LNCAP (cell line): Measurements from ENCODE around the gene KCTD5.

Experiments
- CTCF ChIP-seq: fragments of 450-650 bp; IDR thresholded peaks from 2 replicates; pipeline ENCODE4 v1.5.1; 2017; ENCODE audit warnings: mild to moderate bottlenecking

The KCTD5 gene

DNA sequence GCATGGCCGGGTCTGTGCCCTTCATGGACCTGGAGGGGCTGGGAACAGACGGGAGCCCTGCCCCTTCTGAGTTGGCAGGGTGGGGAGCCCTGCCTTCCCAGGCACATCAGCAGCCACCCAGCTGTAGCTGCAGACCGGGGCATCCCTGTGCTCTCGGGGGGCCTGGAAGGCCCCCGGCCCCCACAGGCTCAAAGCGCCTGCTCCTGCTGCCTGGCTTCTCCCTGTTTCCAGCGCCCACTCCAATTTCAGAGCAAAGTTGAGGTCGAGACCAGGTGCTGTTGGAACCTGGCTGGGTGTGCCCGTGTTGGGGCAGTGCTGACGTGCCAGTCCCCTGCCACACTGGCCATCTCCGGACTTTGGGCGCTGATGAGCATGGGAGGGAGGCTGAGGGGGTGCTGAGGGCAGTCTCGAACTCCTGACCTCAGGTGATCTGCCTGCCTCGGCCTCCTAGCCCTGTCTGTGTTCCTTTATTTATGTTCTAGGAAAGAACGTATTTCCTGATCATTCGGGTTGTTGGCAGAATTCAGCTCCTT lies 42.6 kb downstream of the KCTD5 start:
- no peak for TF ChIP-seq CTCF

- no peak for TF ChIP-seq CTCF
Measured at GRCh38 chr16:2726923-2727322, 44.6 kb downstream of the KCTD5 start.

GRCh38 chr16:2728034-2728433 lies 45.7 kb downstream of the KCTD5 start:
- TF ChIP-seq CTCF, result no peak

- TF ChIP-seq CTCF, result no peak
Measured at GRCh38 chr16:2734844-2735515, 52.7 kb downstream of the KCTD5 start.

GRCh38 chr16:2736476-2737237 lies 54.3 kb downstream of the KCTD5 start:
- no peak for TF ChIP-seq CTCF

DNA sequence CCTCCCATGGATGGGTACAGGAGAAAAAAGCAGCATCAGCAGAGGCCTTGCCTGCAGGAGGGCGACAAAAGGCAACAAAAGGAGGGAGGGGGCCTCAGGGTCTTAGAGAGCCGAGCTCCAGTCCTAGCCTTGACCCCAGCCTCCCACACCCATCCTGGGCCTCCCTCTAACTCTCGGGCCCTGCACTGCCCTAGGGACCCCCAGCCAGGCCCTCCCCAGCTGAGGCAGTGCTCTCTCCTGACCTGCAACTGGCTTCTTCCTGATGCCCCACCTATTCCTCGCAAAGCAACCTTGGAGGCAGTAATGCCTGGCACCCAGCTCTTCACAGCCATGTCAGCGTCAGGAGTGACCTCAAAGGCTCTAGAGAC lies 54.9 kb downstream of the KCTD5 start:
- TF ChIP-seq CTCF, result no peak

GRCh38 chr16:2737895-2738418 lies 55.6 kb downstream of the KCTD5 start:
- TF ChIP-seq CTCF, result no peak
